Caco-2 (cell line): Measurements from ENCODE around the gene ITGA11. TPM values are rescaled to one million over a fixed set of nuclear protein-coding genes. Genes with fewer than 3 reads are reported as not detected.

ENCODE experiments used
- BruUV-seq: library from RNA; stranded (reverse); fragments of 400-500 nt; replicated peaks from 2 replicates; lab custom pipeline; 2021; lab: Mats Ljungman, UMichigan
- CTCF ChIA-PET: fragments of 300-600 bp; sonication (Branson Sonifier 250); formaldehyde crosslinking; loops from one replicate; lab custom pipeline; 2022; ENCODE audit warnings: antibody characterized with exemption; lab: Charles Lee
- POLR2A ChIA-PET: fragments of 300-600 bp; sonication (Branson Sonifier 250); formaldehyde crosslinking; loops from one replicate; lab custom pipeline; 2022; ENCODE audit warnings: antibody characterized with exemption; lab: Charles Lee
- DNase-seq, 2 experiments: peaks; one replicate each; pipeline versions ENCODE4 v3.0.0 to v3.0.0-alpha.2; 2020 to 2022
- H3K27me3 ChIP-seq: replicated peaks from 2 replicates; pipeline ENCODE4 v1.6.0; 2011; ENCODE audit warnings: low read length; ENCODE audit not compliant: control insufficient read depth, insufficient read depth
- H3K36me3 ChIP-seq: 2 replicates; pipeline ENCODE4 v1.5.1; 2011; ENCODE audit warnings: low read length; ENCODE audit not compliant: control insufficient read depth, insufficient read depth
- H3K4me1 ChIP-seq: fragments of 250-450 bp; sonication (Bioruptor Pico); 2 replicates; pipeline ENCODE4 v1.5.1; 2020; ENCODE audit warnings: mild to moderate bottlenecking
- H3K4me3 ChIP-seq: 2 replicates; pipeline ENCODE4 v1.5.1; 2011; ENCODE audit warnings: low read depth, mild to moderate bottlenecking, control low read depth, low read length
- H3K9me3 ChIP-seq: fragments of 250-450 bp; sonication (Bioruptor Pico); 2 replicates; pipeline ENCODE4 v1.5.1; 2020; ENCODE audit warnings: mild to moderate bottlenecking, moderate library complexity
- H3K27ac Mint-ChIP-seq: one replicate; pipeline ENCODE4 v1.8.0; 2022; ENCODE audit warnings: mixed read lengths; ENCODE audit not compliant: unreplicated experiment
- H3K27me3 Mint-ChIP-seq: one replicate; pipeline ENCODE4 v1.8.0; 2022; ENCODE audit warnings: mixed read lengths; ENCODE audit not compliant: insufficient read depth, unreplicated experiment
- H3K36me3 Mint-ChIP-seq: one replicate; pipeline ENCODE4 v1.8.0; 2022; ENCODE audit warnings: mild to moderate bottlenecking, mixed read lengths; ENCODE audit not compliant: insufficient read depth, unreplicated experiment
- H3K4me1 Mint-ChIP-seq: one replicate; pipeline ENCODE4 v1.8.0; 2022; ENCODE audit warnings: low read depth, mixed read lengths; ENCODE audit not compliant: unreplicated experiment
- H3K4me3 Mint-ChIP-seq: one replicate; pipeline ENCODE4 v1.8.0; 2022; ENCODE audit warnings: mild to moderate bottlenecking, moderate library complexity, mixed read lengths; ENCODE audit not compliant: unreplicated experiment
- H3K9me3 Mint-ChIP-seq: one replicate; pipeline ENCODE4 v1.8.0; 2022; ENCODE audit warnings: mixed read lengths; ENCODE audit not compliant: unreplicated experiment
- CTCF ChIP-seq, 2 experiments: fragments of 200-600 bp in 1 of 2; IDR thresholded peaks; 1 replicate in 1 of 2; 2 replicates in 1 of 2; pipeline versions ENCODE4 v1.5.1 to v1.8.0; 2011 to 2022; ENCODE audit warnings: antibody characterized with exemption in 1 of 2, control low read depth in 1 of 2, inconsistent platforms in 1 of 2, low read depth in 1 of 2, low read length in 1 of 2, mild to moderate bottlenecking in 1 of 2, moderate library complexity in 1 of 2; ENCODE audit not compliant: insufficient read depth in 1 of 2, severe bottlenecking in 1 of 2, unreplicated experiment in 1 of 2
- intact Hi-C: fragments of 100-400 bp; cut with micrococcal nuclease; formaldehyde crosslinking; loops from one replicate; pipeline ENCODE4 v1.10.0; 2022; ENCODE audit not compliant: unreplicated experiment
- total RNA-seq: library from RNA; stranded (reverse); gene quantifications from 2 replicates; pipeline ENCODE4 v1.2.3, GENCODE V29; 2022

ITGA11 gene
- total RNA-seq, 1 experiment from 2014 or later: 0.18 TPM

- no peak overlapping the region for H3K27ac Mint-ChIP-seq
- H3K27me3 Mint-ChIP-seq: no peaks in the 10 kb centered on the region
- no TSS peak for BruUV-seq
- H3K36me3 Mint-ChIP-seq: no peaks in the 10 kb centered on the region
- CTCF ChIA-PET: no interaction called here
- Histone ChIP-seq H3K9me3 (no peaks in the 10 kb centered on the region), H3K27me3 (no peaks in the 10 kb centered on the region), H3K4me3 (no peak overlapping the region), H3K36me3 (no peaks in the 10 kb centered on the region), H3K4me1 (no peaks in the 10 kb centered on the region)
- no peaks in the 10 kb centered on the region for H3K9me3 Mint-ChIP-seq
- no peak for TF ChIP-seq CTCF (IDR thresholded peaks at IDR 0.05; ENCODE audit: insufficient read depth in 1 of 2, low read depth in 1 of 2, low read length in 1 of 2, severe bottlenecking in 1 of 2, unreplicated experiment in 1 of 2)
- no peak overlapping the region for H3K4me3 Mint-ChIP-seq
- DNase-seq: no peak
- POLR2A ChIA-PET: no interaction called here
- H3K4me1 Mint-ChIP-seq: peaks cover 14% of the 10 kb centered on the region
- intact Hi-C loops: no loop called here
These were observed 121.0 kb downstream of the ITGA11 start for GRCh38 chr15:68310804-68311463.

- Mint-ChIP-seq H3K4me3 (no peak overlapping the region), H3K27ac (no peak overlapping the region), H3K36me3 (no peaks in the 10 kb centered on the region), H3K9me3 (no peaks in the 10 kb centered on the region), H3K27me3 (no peaks in the 10 kb centered on the region), H3K4me1 (peaks cover 15% of the 10 kb centered on the region)
- Histone ChIP-seq H3K36me3 (no peaks in the 10 kb centered on the region), H3K4me3 (no peak overlapping the region), H3K27me3 (no peaks in the 10 kb centered on the region), H3K9me3 (no peaks in the 10 kb centered on the region), H3K4me1 (peaks cover 4% of the 10 kb centered on the region)
- ChIA-PET CTCF (interaction anchor here (0.7 kb wide), 1 partner anchor 229 kb away, joined by 3 read pairs; no protein-coding TSS in a partner anchor), POLR2A (no interaction called here)
- intact Hi-C loops: no loop called here
- no TSS peak for BruUV-seq
- no peak for TF ChIP-seq CTCF (IDR thresholded peaks at IDR 0.05; ENCODE audit: insufficient read depth in 1 of 2, low read depth in 1 of 2, low read length in 1 of 2, severe bottlenecking in 1 of 2, unreplicated experiment in 1 of 2)
- no peak for DNase-seq
These were observed 121.7 kb downstream of the ITGA11 start for GRCh38 chr15:68310178-68310803.

- DNase-seq: no peak
- peaks cover 28% of the 10 kb centered on the region for H3K4me1 Mint-ChIP-seq
These were observed 122.9 kb downstream of the ITGA11 start for GRCh38 chr15:68309024-68309423.

More at GRCh38 chr15:68309024-68309423, 122.9 kb downstream of the ITGA11 start:
- Mint-ChIP-seq H3K36me3 (no peaks in the 10 kb centered on the region), H3K27me3 (no peaks in the 10 kb centered on the region), H3K4me3 (no peak overlapping the region), H3K27ac (no peak overlapping the region), H3K9me3 (no peaks in the 10 kb centered on the region)
- Histone ChIP-seq H3K4me1 (peaks cover 12% of the 10 kb centered on the region), H3K27me3 (no peaks in the 10 kb centered on the region), H3K36me3 (no peaks in the 10 kb centered on the region), H3K9me3 (no peaks in the 10 kb centered on the region), H3K4me3 (no peak overlapping the region)
- ChIA-PET CTCF (no interaction called here), POLR2A (no interaction called here)
- intact Hi-C loops: loop anchor here (5.0 to 10.0 kb wide), 2 partner anchors 126 to 363 kb away; partner anchors contain the start of gene ITGA11
- no peak for TF ChIP-seq CTCF (IDR thresholded peaks at IDR 0.05; ENCODE audit: insufficient read depth in 1 of 2, low read depth in 1 of 2, low read length in 1 of 2, severe bottlenecking in 1 of 2, unreplicated experiment in 1 of 2)
- BruUV-seq: no TSS peak
